Duodenal mucosa (tissue), 2 donors: ENCODE results near the gene CBLIF.
"Not testable (repeated sequence)": the region's sequence is repeated elsewhere in the genome, so short reads cannot be mapped to it uniquely, and the experiment has no call there.

Experiments used
- H3K27ac ChIP-seq: one replicate; pipeline ENCODE4 v1.7.0; 2013; ENCODE audit warnings: low read depth, low read length
- H3K27me3 ChIP-seq, 2 donors: one replicate each; pipeline ENCODE4 v1.7.0; 2013; ENCODE audit warnings: low read length in 2 of 2, control low read depth in 1 of 2; ENCODE audit not compliant: insufficient read depth in 2 of 2, control insufficient read depth in 1 of 2
- H3K36me3 ChIP-seq, 2 donors: one replicate each; pipeline ENCODE4 v1.7.0; 2013; ENCODE audit warnings: low read length in 2 of 2, control low read depth in 1 of 2; ENCODE audit not compliant: insufficient read depth in 2 of 2, control insufficient read depth in 1 of 2
- H3K4me1 ChIP-seq, 2 donors: one replicate each; pipeline ENCODE4 v1.7.0; 2013; ENCODE audit warnings: low read length in 2 of 2, control low read depth in 1 of 2; ENCODE audit not compliant: insufficient read depth in 2 of 2, control insufficient read depth in 1 of 2
- H3K4me3 ChIP-seq, 2 donors: one replicate each; pipeline ENCODE4 v1.7.0; 2013; ENCODE audit warnings: low read length in 2 of 2, low read depth in 1 of 2
- H3K9ac ChIP-seq, 2 donors: one replicate each; pipeline ENCODE4 v1.7.0; 2013; ENCODE audit warnings: low read length in 2 of 2, low read depth in 1 of 2
- H3K9me3 ChIP-seq, 2 donors: one replicate each; pipeline ENCODE4 v1.7.0; 2013; ENCODE audit warnings: low read length in 2 of 2, control low read depth in 1 of 2; ENCODE audit not compliant: control insufficient read depth in 1 of 2

CBLIF gene

GRCh38 chr11:59818572-59818971, 26.7 kb downstream of the CBLIF start:
- H3K4me1 ChIP-seq, result no peaks in the 10 kb centered on the region

GRCh38 chr11:59816434-59816833, 28.9 kb downstream of the CBLIF start:
- not testable (repeated sequence) for H3K27ac ChIP-seq, H3K36me3 ChIP-seq, H3K4me3 ChIP-seq, H3K27me3 ChIP-seq, H3K9me3 ChIP-seq, H3K9ac ChIP-seq, H3K4me1 ChIP-seq

More at GRCh38 chr11:59818572-59818971, 26.7 kb downstream of the CBLIF start:
- Histone ChIP-seq H3K27me3 (no peaks in the 10 kb centered on the region), H3K36me3 (no peaks in the 10 kb centered on the region), H3K9me3 (no peaks in the 10 kb centered on the region), H3K4me3 (no peak overlapping the region), H3K27ac (no peak overlapping the region), H3K9ac (no peak overlapping the region)

- Histone ChIP-seq H3K4me3 (no peak overlapping the region), H3K9me3 (no peaks in the 10 kb centered on the region), H3K36me3 (no peaks in the 10 kb centered on the region), H3K4me1 (peaks cover 0 to 4% of the 10 kb centered on the region in 2 donors), H3K27ac (no peak overlapping the region), H3K9ac (no peak overlapping the region), H3K27me3 (no peaks in the 10 kb centered on the region)
These were observed 29.5 kb downstream of the CBLIF start for GRCh38 chr11:59815754-59816153.

GRCh38 chr11:59814021-59814420, 31.3 kb downstream of the CBLIF start:
- no peaks in the 10 kb centered on the region for H3K27me3 ChIP-seq
- no peak overlapping the region for H3K27ac ChIP-seq
- no peak overlapping the region for H3K9ac ChIP-seq
- no peaks in the 10 kb centered on the region for H3K36me3 ChIP-seq
- no peak overlapping the region for H3K4me3 ChIP-seq
- H3K9me3 ChIP-seq, result no peaks in the 10 kb centered on the region
- peaks cover 5% of the 10 kb centered on the region in 2 donors for H3K4me1 ChIP-seq

GRCh38 chr11:59813364-59813763, 31.9 kb downstream of the CBLIF start:
- Histone ChIP-seq H3K4me1 (peaks cover 5% of the 10 kb centered on the region in 2 donors), H3K9me3 (no peaks in the 10 kb centered on the region), H3K4me3 (no peak overlapping the region), H3K27ac (no peak overlapping the region), H3K9ac (no peak overlapping the region), H3K27me3 (no peaks in the 10 kb centered on the region), H3K36me3 (peaks cover 0 to 3% of the 10 kb centered on the region in 2 donors)

- Histone ChIP-seq H3K9ac (no peak overlapping the region), H3K4me3 (no peak overlapping the region), H3K27ac (no peak overlapping the region), H3K27me3 (no peaks in the 10 kb centered on the region), H3K36me3 (peaks cover 6 to 11% of the 10 kb centered on the region in 2 donors), H3K9me3 (no peaks in the 10 kb centered on the region), H3K4me1 (peaks cover 5 to 13% of the 10 kb centered on the region in 2 donors)
These were observed 33.1 kb downstream of the CBLIF start for GRCh38 chr11:59812220-59812619.

DNA sequence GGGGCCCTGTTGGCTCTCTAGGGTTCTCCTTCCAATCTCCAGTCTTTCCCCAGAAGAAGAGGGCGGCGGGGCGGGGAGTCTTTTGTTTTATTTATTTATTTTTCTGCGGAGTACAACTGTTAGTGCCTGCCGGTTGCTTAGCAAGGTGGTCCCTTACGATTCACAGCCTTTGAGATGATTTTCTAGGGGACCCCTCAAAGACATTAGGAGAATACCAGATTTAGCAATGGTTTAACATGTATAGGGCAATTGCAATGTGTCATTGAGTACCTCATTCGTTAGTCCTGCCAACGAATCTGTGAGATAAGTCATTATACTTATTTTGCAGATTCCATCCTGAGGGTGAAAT, 34.4 kb downstream of the CBLIF start:
- H3K9me3 ChIP-seq, result no peaks in the 10 kb centered on the region
- H3K36me3 ChIP-seq, result peaks cover 13 to 24% of the 10 kb centered on the region in 2 donors
- H3K27me3 ChIP-seq, result no peaks in the 10 kb centered on the region
- H3K9ac ChIP-seq, result no peak overlapping the region
- peak overlapping the region; percentile 80 to 96 for H3K4me3 ChIP-seq
- no peak overlapping the region for H3K27ac ChIP-seq
- H3K4me1 ChIP-seq, result peaks cover 5 to 17% of the 10 kb centered on the region in 2 donors

DNA sequence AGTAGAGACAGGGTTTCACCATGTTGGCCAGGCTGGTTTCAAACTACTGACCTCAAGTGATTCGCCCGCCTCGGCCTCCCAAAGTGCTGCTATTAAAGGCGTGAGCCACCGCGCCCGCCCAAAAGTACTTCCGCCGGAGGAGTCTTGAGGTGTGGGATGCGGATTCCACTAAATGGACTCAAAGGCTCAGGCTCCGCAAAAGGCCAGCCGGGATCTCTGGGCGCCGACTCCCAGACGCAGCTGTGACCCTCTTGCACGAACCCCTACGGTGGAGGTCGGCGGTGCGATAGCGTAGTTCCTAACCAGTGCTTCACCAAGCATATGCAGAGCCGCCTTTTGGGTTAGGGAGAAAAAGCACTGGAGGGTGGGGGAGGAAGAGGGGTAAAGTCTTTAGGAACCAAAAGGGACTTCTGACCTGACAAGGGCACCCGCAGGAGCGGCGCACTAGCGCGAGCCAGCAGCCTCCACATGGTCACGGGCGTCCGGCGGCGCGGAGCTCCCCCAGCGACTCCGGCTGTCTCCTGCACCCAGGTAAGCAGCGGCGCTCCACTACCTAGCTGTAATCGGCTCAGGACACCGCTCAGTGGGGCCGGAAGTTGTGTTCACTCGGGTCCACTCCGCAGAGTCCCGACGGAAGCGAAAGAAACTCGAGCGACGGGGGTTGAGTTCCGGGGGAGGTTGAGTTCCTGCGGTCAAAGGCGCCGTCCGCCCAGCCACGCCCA, 34.9 kb downstream of the CBLIF start, which contains the start of gene MRPL16:
TSS of gene MRPL16 (minus strand) at position 590 of the 722 bp plus-strand sequence. CDS start at position 470, 120 bp downstream.
- peak within 1 kb of the TSS; percentile 26 for H3K27ac ChIP-seq
- no peaks in the 10 kb centered on the region for H3K9me3 ChIP-seq
- H3K4me3 ChIP-seq, result peak within 1 kb of the TSS; percentile 80 to 96
- peaks cover 5 to 17% of the 10 kb centered on the region in 2 donors for H3K4me1 ChIP-seq
- peak within 1 kb of the TSS; percentile 74 to 98 for H3K9ac ChIP-seq
- H3K27me3 ChIP-seq, result no peaks in the 10 kb centered on the region
- H3K36me3 ChIP-seq, result peaks cover 17 to 29% of the 10 kb centered on the region in 2 donors

GRCh38 chr11:59807047-59807610, 38.2 kb downstream of the CBLIF start:
- Histone ChIP-seq H3K36me3 (peaks cover 28 to 49% of the 10 kb centered on the region in 2 donors), H3K9ac (no peak overlapping the region)

DNA sequence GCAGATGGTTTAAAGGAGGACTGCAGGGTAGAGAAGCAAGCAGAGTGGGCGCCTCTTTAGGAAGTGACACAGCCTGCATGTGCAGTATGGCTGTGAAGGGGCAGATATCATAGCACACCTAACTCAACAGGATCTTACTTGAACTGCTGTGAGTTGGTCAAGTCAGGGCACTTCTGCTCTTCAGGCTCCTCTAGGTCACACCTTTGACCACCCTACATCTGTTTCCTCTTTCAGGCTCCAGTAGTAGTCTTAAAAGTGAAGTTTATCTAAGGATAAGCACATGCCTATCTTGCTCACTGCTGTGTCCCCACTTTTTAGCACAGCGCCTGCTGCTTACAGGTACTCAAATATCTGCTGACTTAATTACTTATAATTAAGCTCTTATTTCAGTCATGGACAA, 41.2 kb downstream of the CBLIF start:
- no peak overlapping the region for H3K27ac ChIP-seq
- peaks cover 32 to 49% of the 10 kb centered on the region in 2 donors for H3K36me3 ChIP-seq
- no peak overlapping the region for H3K9ac ChIP-seq
- no peak overlapping the region for H3K4me3 ChIP-seq
- H3K4me1 ChIP-seq, result peaks cover 16 to 34% of the 10 kb centered on the region in 2 donors
- no peaks in the 10 kb centered on the region for H3K9me3 ChIP-seq
- H3K27me3 ChIP-seq, result no peaks in the 10 kb centered on the region

More at GRCh38 chr11:59807047-59807610, 38.2 kb downstream of the CBLIF start:
- Histone ChIP-seq H3K4me3 (no peak overlapping the region), H3K27me3 (no peaks in the 10 kb centered on the region), H3K27ac (no peak overlapping the region), H3K9me3 (no peaks in the 10 kb centered on the region), H3K4me1 (peaks cover 5 to 17% of the 10 kb centered on the region in 2 donors)
